ENCODE data around the gene CA9.

GRCh38 chr9:35730486-35730854, 56.7 kb downstream of the CA9 start:
- no peak for TF ChIP-seq GATA3 (IDR thresholded peaks at IDR 0.05; ENCODE audit: low read depth, low read length)
- no peak for TF ChIP-seq GATA2 (IDR thresholded peaks at IDR 0.05; ENCODE audit: low read depth, low read length)
